HEK293T (cell line): Measurements from ENCODE around the gene NOS1.

Experiments used
- HDGF ChIP-seq: fragments of 450-650 bp; IDR thresholded peaks from 2 replicates; pipeline ENCODE4 v1.6.1; 2017; ENCODE audit warnings: antibody characterized with exemption, borderline replicate concordance
- NFRKB ChIP-seq: fragments of 450-650 bp; IDR thresholded peaks from 2 replicates; pipeline ENCODE4 v1.6.1; 2016; ENCODE audit warnings: mild to moderate bottlenecking, moderate library complexity
- SP1 ChIP-seq: fragments of 450-650 bp; IDR thresholded peaks from 2 replicates; pipeline ENCODE4 v1.6.1; 2017

DNA sequence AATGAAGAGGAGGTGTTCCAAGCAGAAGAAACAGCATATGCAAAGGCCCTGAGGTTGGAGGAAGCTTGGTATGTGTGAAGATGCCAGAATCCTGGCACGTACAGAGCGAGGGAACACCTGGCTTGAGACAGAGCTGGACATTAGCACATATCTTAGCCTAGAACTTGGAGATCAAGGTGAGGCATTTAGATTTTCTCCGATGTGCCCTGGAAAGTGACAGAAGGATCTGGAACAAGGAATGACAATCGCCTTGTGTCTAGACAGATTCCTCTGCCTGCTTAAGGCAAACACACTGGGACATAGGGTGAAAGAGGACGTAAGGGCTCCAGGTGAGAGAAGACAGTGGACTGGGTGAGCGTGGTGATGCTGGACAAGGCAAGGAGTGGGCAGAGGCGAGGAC, 32.2 kb upstream of the NOS1 start:
- no peak for TF ChIP-seq HDGF
- no peak for TF ChIP-seq SP1
- no peak for TF ChIP-seq NFRKB
